H9 (cell line): Measurements from ENCODE around the gene LAX1. TPM values are rescaled to one million over a fixed set of nuclear protein-coding genes. Genes with fewer than 3 reads are reported as not detected.

ENCODE experiments used
- DNase-seq: peaks from one replicate; pipeline ENCODE4 v3.0.0-alpha.2; 2017
- H2AFZ ChIP-seq: one replicate; pipeline ENCODE4 v1.6.1; 2013; ENCODE audit warnings: mild to moderate bottlenecking, low read length, control low read depth, moderate library complexity
- H2AK5ac ChIP-seq: 2 replicates; pipeline ENCODE4 v1.6.1; 2013; ENCODE audit warnings: low read length, control low read depth, mixed read lengths; ENCODE audit not compliant: insufficient read length
- H2BK120ac ChIP-seq: one replicate; pipeline ENCODE4 v1.6.1; 2013; ENCODE audit warnings: low read depth, mild to moderate bottlenecking, low read length, control low read depth, inconsistent platforms; ENCODE audit not compliant: poor library complexity, severe bottlenecking
- H2BK12ac ChIP-seq: 2 replicates; pipeline ENCODE4 v1.6.1; 2013; ENCODE audit warnings: low read length, control low read depth, mixed read lengths, low read depth; ENCODE audit not compliant: insufficient read length
- H2BK15ac ChIP-seq: 2 replicates; pipeline ENCODE4 v1.6.1; 2013; ENCODE audit warnings: low read depth, low read length, control low read depth
- H2BK20ac ChIP-seq: one replicate; pipeline ENCODE4 v1.6.1; 2013; ENCODE audit warnings: low read depth, mild to moderate bottlenecking, low read length, control low read depth, inconsistent platforms; ENCODE audit not compliant: poor library complexity, severe bottlenecking
- H2BK5ac ChIP-seq: 2 replicates; pipeline ENCODE4 v1.6.1; 2013; ENCODE audit warnings: low read length, control low read depth, mixed read lengths; ENCODE audit not compliant: insufficient read length
- H3K14ac ChIP-seq: 2 replicates; pipeline ENCODE4 v1.6.1; 2013; ENCODE audit warnings: low read length, control low read depth; ENCODE audit not compliant: insufficient read depth
- H3K18ac ChIP-seq: 2 replicates; pipeline ENCODE4 v1.6.1; 2013; ENCODE audit warnings: low read depth, mild to moderate bottlenecking, mixed read lengths, low read length, control low read depth; ENCODE audit not compliant: insufficient read length
- H3K23ac ChIP-seq: 2 replicates; pipeline ENCODE4 v1.6.1; 2013; ENCODE audit warnings: low read length, control low read depth, mixed read lengths, low read depth; ENCODE audit not compliant: insufficient read length
- H3K23me2 ChIP-seq: 2 replicates; pipeline ENCODE4 v1.6.1; 2013; ENCODE audit warnings: low read depth, mild to moderate bottlenecking, mixed read lengths, low read length, control low read depth; ENCODE audit not compliant: insufficient read length, poor library complexity, severe bottlenecking
- H3K27ac ChIP-seq: 2 replicates; pipeline ENCODE4 v1.5.1; 2013; ENCODE audit warnings: low read length, control low read depth, mixed read lengths, low read depth; ENCODE audit not compliant: insufficient read length
- H3K27me3 ChIP-seq: 2 replicates; pipeline ENCODE4 v1.6.1; 2013; ENCODE audit warnings: low read length, control low read depth, inconsistent platforms; ENCODE audit not compliant: insufficient read depth
- H3K4ac ChIP-seq: 2 replicates; pipeline ENCODE4 v1.6.1; 2013; ENCODE audit warnings: low read depth, mild to moderate bottlenecking, control low read depth, inconsistent platforms, low read length, moderate library complexity
- H3K4me1 ChIP-seq: 2 replicates; pipeline ENCODE4 v1.6.1; 2013; ENCODE audit warnings: low read length, control low read depth, inconsistent platforms; ENCODE audit not compliant: insufficient read depth
- H3K4me2 ChIP-seq: 2 replicates; pipeline ENCODE4 v1.6.1; 2013; ENCODE audit warnings: low read length, control low read depth, mixed read lengths; ENCODE audit not compliant: insufficient read length, insufficient read depth
- H3K56ac ChIP-seq: 2 replicates; pipeline ENCODE4 v1.6.1; 2013; ENCODE audit warnings: low read depth, mild to moderate bottlenecking, mixed read lengths, low read length, control low read depth; ENCODE audit not compliant: insufficient read length
- H3K79me1 ChIP-seq: 2 replicates; pipeline ENCODE4 v1.6.1; 2013; ENCODE audit warnings: low read depth, mild to moderate bottlenecking, moderate library complexity, low read length, control low read depth, inconsistent platforms; ENCODE audit not compliant: insufficient read depth, poor library complexity, severe bottlenecking
- H3K79me2 ChIP-seq: 2 replicates; pipeline ENCODE4 v1.6.1; 2013; ENCODE audit warnings: low read length, control low read depth, inconsistent platforms; ENCODE audit not compliant: insufficient read depth
- H3K9ac ChIP-seq: 2 replicates; pipeline ENCODE4 v1.6.1; 2013; ENCODE audit warnings: low read length, control low read depth, mixed read lengths; ENCODE audit not compliant: insufficient read length; ENCODE audit errors: extremely low read depth
- H3K9me3 ChIP-seq: one replicate; pipeline ENCODE4 v1.6.1; 2013; ENCODE audit warnings: low read depth, low read length, inconsistent platforms; ENCODE audit not compliant: control insufficient read depth
- H3T11ph ChIP-seq: one replicate; pipeline ENCODE4 v1.6.1; 2013; ENCODE audit warnings: mild to moderate bottlenecking, low read length, control low read depth, inconsistent platforms
- H4K20me1 ChIP-seq: one replicate; pipeline ENCODE4 v1.6.1; 2013; ENCODE audit not compliant: control insufficient read depth, insufficient read length, insufficient read depth
- H4K5ac ChIP-seq: 2 replicates; pipeline ENCODE4 v1.6.1; 2013; ENCODE audit warnings: low read depth, mild to moderate bottlenecking, mixed read lengths, low read length, control low read depth; ENCODE audit not compliant: insufficient read length
- H4K8ac ChIP-seq: replicated peaks from 2 replicates; pipeline ENCODE4 v1.6.1; 2013; ENCODE audit warnings: low read length, control low read depth, mixed read lengths, low read depth; ENCODE audit not compliant: insufficient read length
- H4K91ac ChIP-seq: 2 replicates; pipeline ENCODE4 v1.6.1; 2013; ENCODE audit warnings: low read depth, mild to moderate bottlenecking, moderate library complexity, mixed read lengths, low read length, control low read depth; ENCODE audit not compliant: insufficient read length
- H3K27ac Mint-ChIP-seq, 3 experiments: 2 replicates in 2 of 3; 3 replicates in 1 of 3; pipeline ENCODE4 v1.8.0; 2020 to 2021; ENCODE audit warnings: mixed read lengths in 3 of 3, mild to moderate bottlenecking in 1 of 3, moderate library complexity in 1 of 3
- H3K27me3 Mint-ChIP-seq: 2 replicates; pipeline ENCODE4 v1.8.0; 2021; ENCODE audit warnings: low read depth, mild to moderate bottlenecking, moderate library complexity, mixed read lengths
- H3K36me3 Mint-ChIP-seq, 3 experiments: 2 replicates in 2 of 3; 3 replicates in 1 of 3; pipeline ENCODE4 v1.8.0; 2020 to 2021; ENCODE audit warnings: low read depth in 3 of 3, mixed read lengths in 3 of 3; ENCODE audit not compliant: insufficient read depth in 1 of 3
- H3K4me1 Mint-ChIP-seq, 2 experiments: 2 replicates each; pipeline ENCODE4 v1.8.0; 2020; ENCODE audit warnings: mixed read lengths in 2 of 2
- H3K4me3 Mint-ChIP-seq, 2 experiments: 2 replicates in 1 of 2; 3 replicates in 1 of 2; pipeline ENCODE4 v1.8.0; 2020 to 2021; ENCODE audit warnings: mild to moderate bottlenecking in 2 of 2, mixed read lengths in 2 of 2, moderate library complexity in 1 of 2
- H3K9me3 Mint-ChIP-seq, 2 experiments: 2 replicates in 1 of 2; 3 replicates in 1 of 2; pipeline ENCODE4 v1.8.0; 2020; ENCODE audit warnings: mild to moderate bottlenecking in 2 of 2, mixed read lengths in 2 of 2, moderate library complexity in 1 of 2
- WGBS: extraction: QIAGEN DNeasy Blood & Tissue Kit; methylation state at CpG from one replicate; pipeline ENCODE4 v1.1.7; 2013; ENCODE audit warnings: missing lambda C conversion rate, low lambda C conversion rate, mixed read lengths; ENCODE audit not compliant: insufficient read length; ENCODE audit errors: extremely low coverage; 5-methylcytosine and 5-hydroxymethylcytosine counted together
- total RNA-seq: library from RNA; stranded (reverse); gene quantifications from 2 replicates; pipeline ENCODE4 v1.2.1, GENCODE V29; 2021
- TF ChIP-seq, protein P1 (sequence below): fragments of 200-600 bp; sonication (generic); conservative IDR thresholded peaks from 3 replicates; pipeline ENCODE4 v1.8.0; 2021; ENCODE audit warnings: antibody characterized with exemption, mild to moderate bottlenecking

Gene LAX1
- total RNA-seq, 1 experiment from 2014 or later = not detected

DNA sequence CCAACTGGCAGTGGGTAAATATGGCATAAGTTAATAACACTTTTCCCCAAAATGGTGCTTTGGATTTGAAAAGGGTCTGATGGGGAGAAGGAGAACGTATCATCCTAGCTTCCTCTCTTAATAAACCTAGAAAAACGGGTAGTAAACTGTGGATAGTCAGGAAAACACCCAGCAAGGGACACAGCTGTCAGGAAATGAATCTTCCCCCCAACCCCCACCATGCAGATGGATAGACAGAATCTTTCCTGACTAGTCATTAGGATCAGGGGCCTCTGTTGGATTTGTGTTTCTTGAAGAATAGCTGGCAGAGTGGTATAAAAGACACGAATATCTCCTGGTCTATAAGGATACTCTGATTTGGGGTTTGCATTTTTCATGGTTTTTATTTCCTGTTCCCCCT lies 22.5 kb upstream of the LAX1 start:
- TF ChIP-seq, protein P1, sequence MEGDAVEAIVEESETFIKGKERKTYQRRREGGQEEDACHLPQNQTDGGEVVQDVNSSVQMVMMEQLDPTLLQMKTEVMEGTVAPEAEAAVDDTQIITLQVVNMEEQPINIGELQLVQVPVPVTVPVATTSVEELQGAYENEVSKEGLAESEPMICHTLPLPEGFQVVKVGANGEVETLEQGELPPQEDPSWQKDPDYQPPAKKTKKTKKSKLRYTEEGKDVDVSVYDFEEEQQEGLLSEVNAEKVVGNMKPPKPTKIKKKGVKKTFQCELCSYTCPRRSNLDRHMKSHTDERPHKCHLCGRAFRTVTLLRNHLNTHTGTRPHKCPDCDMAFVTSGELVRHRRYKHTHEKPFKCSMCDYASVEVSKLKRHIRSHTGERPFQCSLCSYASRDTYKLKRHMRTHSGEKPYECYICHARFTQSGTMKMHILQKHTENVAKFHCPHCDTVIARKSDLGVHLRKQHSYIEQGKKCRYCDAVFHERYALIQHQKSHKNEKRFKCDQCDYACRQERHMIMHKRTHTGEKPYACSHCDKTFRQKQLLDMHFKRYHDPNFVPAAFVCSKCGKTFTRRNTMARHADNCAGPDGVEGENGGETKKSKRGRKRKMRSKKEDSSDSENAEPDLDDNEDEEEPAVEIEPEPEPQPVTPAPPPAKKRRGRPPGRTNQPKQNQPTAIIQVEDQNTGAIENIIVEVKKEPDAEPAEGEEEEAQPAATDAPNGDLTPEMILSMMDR = no peak
- Histone ChIP-seq H3K23me2 (no peaks in the 10 kb centered on the region), H4K5ac (no peak overlapping the region), H3K9me3 (no peaks in the 10 kb centered on the region), H2BK12ac (no peak overlapping the region), H3K4me2 (no peak overlapping the region), H3K4ac (no peak overlapping the region), H2BK15ac (no peak overlapping the region), H2BK120ac (no peak overlapping the region), H3K27ac (no peak overlapping the region), H3K56ac (no peak overlapping the region), H2BK20ac (no peak overlapping the region), H4K91ac (no peak overlapping the region), H3K9ac (no peak overlapping the region), H3K79me1 (no peaks in the 10 kb centered on the region), H3K23ac (no peak overlapping the region), H3K18ac (no peak overlapping the region), H2AK5ac (no peak overlapping the region), H2AFZ (no peak overlapping the region), H3K4me1 (peaks cover 7% of the 10 kb centered on the region; the same call in 1 of the 2 replicates), H3K79me2 (no peaks in the 10 kb centered on the region), H3K14ac (no peak overlapping the region), H3T11ph (no peak overlapping the region), H3K27me3 (no peaks in the 10 kb centered on the region), H4K8ac (no peak overlapping the region), H2BK5ac (no peak overlapping the region), H4K20me1 (no peaks in the 10 kb centered on the region)
- Mint-ChIP-seq H3K27ac (no peak overlapping the region), H3K4me3 (no peak overlapping the region), H3K9me3 (no peaks in the 10 kb centered on the region), H3K27me3 (no peaks in the 10 kb centered on the region), H3K4me1 (peaks cover 23 to 26% of the 10 kb centered on the region in 2 experiments), H3K36me3 (peaks cover 0 to 6% (median 5%) of the 10 kb centered on the region in 3 experiments; a peak in 3 of 7 replicates)
- DNase-seq = no peak
- no CpG with 5 or more reads among the region's 3 CpGs for WGBS
